ENCODE measurements around the gene A2M. TPM values are rescaled to one million over a fixed set of nuclear protein-coding genes. Genes with fewer than 3 reads are reported as not detected.

Gene A2M
- total and polyA plus RNA-seq, 4 donors = 1,731 to 2,622 (median 2,052) TPM

GRCh38 chr12:9077152-9078031 is 38.3 kb downstream of the A2M start:
- peaks cover 2 to 49% (median 28%) of the 10 kb centered on the region in 4 donors for H3K4me1 ChIP-seq (ENCODE audit: control insufficient read depth in 4 of 4, insufficient read depth in 4 of 4, low read length in 3 of 4)

DNA sequence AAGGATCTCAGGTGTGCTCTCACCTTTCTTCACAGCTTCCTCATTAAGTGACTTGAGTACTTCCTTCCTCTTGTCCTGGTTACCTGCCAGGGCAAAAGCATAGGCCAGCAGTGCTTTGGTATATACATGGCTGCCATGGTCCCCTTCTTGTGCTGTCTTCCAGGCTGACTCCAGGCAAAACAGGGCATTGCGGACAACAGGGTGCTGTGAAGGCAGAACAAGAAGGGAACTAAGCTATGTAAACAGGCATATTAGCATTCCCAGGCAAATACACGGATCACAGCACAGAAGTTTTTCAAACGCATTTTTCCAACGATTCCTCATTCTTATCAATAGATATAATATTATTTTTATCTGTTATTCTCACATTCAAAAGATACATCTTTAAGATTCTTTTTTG is 39.0 kb downstream of the A2M start:
- H3K27ac ChIP-seq (ENCODE audit: low read depth in 1 of 2, low read length in 2 of 2) = no peak overlapping the region
- no peak overlapping the region for H3K9ac ChIP-seq (ENCODE audit: low read depth in 1 of 2, low read length in 2 of 2)
- TF ChIP-seq CTCF (IDR thresholded peaks at IDR 0.05; ENCODE audit: low read depth, low read length, missing input control) (no peak), JUND (IDR thresholded peaks at IDR 0.05) (no peak), FOXA1 (IDR thresholded peaks at IDR 0.05) (no peak), HNF4A (conservative IDR thresholded peaks at IDR 0.05) (no peak), YY1 (IDR thresholded peaks at IDR 0.05) (no peak), HNF4G (IDR thresholded peaks at IDR 0.05) (no peak), NR2F2 (IDR thresholded peaks at IDR 0.05) (no peak)
- H3K4me1 ChIP-seq (ENCODE audit: control insufficient read depth in 4 of 4, insufficient read depth in 4 of 4, low read length in 3 of 4) = peaks cover 4 to 53% (median 28%) of the 10 kb centered on the region in 4 donors
- 89% methylated on average over 4 of the region's 4 CpGs for WGBS
- no peaks in the 10 kb centered on the region for H3K27me3 ChIP-seq (ENCODE audit: control insufficient read depth in 4 of 4, insufficient read depth in 4 of 4, low read length in 3 of 4)
- no peak for DNase-seq (ENCODE audit: low spot score)
- H3K9me3 ChIP-seq (ENCODE audit: control insufficient read depth in 4 of 4, low read length in 3 of 4) = no peaks in the 10 kb centered on the region
- no peak overlapping the region for H3K4me3 ChIP-seq (ENCODE audit: low read depth in 1 of 3, low read length in 3 of 3)
- H3K36me3 ChIP-seq (ENCODE audit: control insufficient read depth in 4 of 4, insufficient read depth in 3 of 4, low read depth in 1 of 4, low read length in 3 of 4) = peaks cover 20 to 88% (median 83%) of the 10 kb centered on the region in 4 donors

More at GRCh38 chr12:9077152-9078031, 38.3 kb downstream of the A2M start:
- DNase-seq (ENCODE audit: low spot score) = no peak
- Histone ChIP-seq H3K27me3 (ENCODE audit: control insufficient read depth in 4 of 4, insufficient read depth in 4 of 4, low read length in 3 of 4) (no peaks in the 10 kb centered on the region), H3K36me3 (ENCODE audit: control insufficient read depth in 4 of 4, insufficient read depth in 3 of 4, low read depth in 1 of 4, low read length in 3 of 4) (peaks cover 22 to 88% (median 82%) of the 10 kb centered on the region in 4 donors), H3K9me3 (ENCODE audit: control insufficient read depth in 4 of 4, low read length in 3 of 4) (no peaks in the 10 kb centered on the region), H3K9ac (ENCODE audit: low read depth in 1 of 2, low read length in 2 of 2) (no peak overlapping the region), H3K27ac (ENCODE audit: low read depth in 1 of 2, low read length in 2 of 2) (no peak overlapping the region), H3K4me3 (ENCODE audit: low read depth in 1 of 3, low read length in 3 of 3) (no peak overlapping the region)
- WGBS = 86% methylated on average over 5 of the region's 5 CpGs
- TF ChIP-seq JUND (IDR thresholded peaks at IDR 0.05) (peak in 1 of 2 donors; percentile 12), SP1 (IDR thresholded peaks at IDR 0.05) (no peak), ZBTB33 (IDR thresholded peaks at IDR 0.05) (no peak)

DNA sequence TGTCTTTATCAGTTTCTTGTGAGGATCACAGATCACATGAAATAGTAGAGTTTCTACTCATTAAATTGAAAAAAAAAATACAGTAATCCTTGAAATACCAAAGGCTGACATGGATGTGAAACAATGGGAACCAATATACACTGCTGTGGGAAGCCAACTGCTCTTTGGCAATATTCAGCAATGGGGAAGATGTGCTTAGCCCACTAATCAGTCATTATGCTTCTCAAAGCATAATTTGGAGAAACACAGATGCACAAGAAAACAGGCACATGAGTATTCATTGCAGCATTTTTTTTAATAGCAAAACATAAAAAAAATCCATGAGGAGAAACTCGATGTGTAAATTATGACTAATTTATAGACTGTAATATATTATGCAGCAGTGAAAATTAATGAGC is 40.6 kb downstream of the A2M start:
- H3K4me3 ChIP-seq (ENCODE audit: low read depth in 1 of 3, low read length in 3 of 3) = no peak overlapping the region
- H3K9ac ChIP-seq (ENCODE audit: low read depth in 1 of 2, low read length in 2 of 2) = no peak overlapping the region
- no peak overlapping the region for H3K27ac ChIP-seq (ENCODE audit: low read depth in 1 of 2, low read length in 2 of 2)
- H3K36me3 ChIP-seq (ENCODE audit: control insufficient read depth in 4 of 4, insufficient read depth in 3 of 4, low read depth in 1 of 4, low read length in 3 of 4) = peaks cover 26 to 95% (median 84%) of the 10 kb centered on the region in 4 donors
- H3K9me3 ChIP-seq (ENCODE audit: control insufficient read depth in 4 of 4, low read length in 3 of 4) = no peaks in the 10 kb centered on the region
- WGBS = 92% methylated on average over 1 of the region's 1 CpG
- no peak for DNase-seq (ENCODE audit: low spot score)
- H3K4me1 ChIP-seq (ENCODE audit: control insufficient read depth in 4 of 4, insufficient read depth in 4 of 4, low read length in 3 of 4) = peaks cover 7 to 59% (median 29%) of the 10 kb centered on the region in 4 donors
- no peaks in the 10 kb centered on the region for H3K27me3 ChIP-seq (ENCODE audit: control insufficient read depth in 4 of 4, insufficient read depth in 4 of 4, low read length in 3 of 4)
- TF ChIP-seq TAF1 (conservative IDR thresholded peaks at IDR 0.05) (no peak), NR2F2 (IDR thresholded peaks at IDR 0.05) (no peak), HNF4A (conservative IDR thresholded peaks at IDR 0.05) (no peak), MAX (IDR thresholded peaks at IDR 0.05) (no peak), HNF4G (IDR thresholded peaks at IDR 0.05) (no peak), RAD21 (IDR thresholded peaks at IDR 0.05) (no peak), RXRA (IDR thresholded peaks at IDR 0.05) (no peak), SP1 (IDR thresholded peaks at IDR 0.05) (no peak), CTCF (IDR thresholded peaks at IDR 0.05; ENCODE audit: low read depth, low read length, missing input control) (no peak), FOXA2 (IDR thresholded peaks at IDR 0.05) (no peak), JUND (IDR thresholded peaks at IDR 0.05) (no peak), REST (IDR thresholded peaks at IDR 0.05) (no peak), FOXA1 (IDR thresholded peaks at IDR 0.05) (no peak)

Measured in liver (tissue), 9 donors.